ENCODE results near the gene PLCH1.

Gene PLCH1

GRCh38 chr3:155688481-155688880 lies 56.4 kb downstream of the PLCH1 start:
- no peaks in the 10 kb centered on the region for H3K36me3 ChIP-seq (ENCODE audit: insufficient read depth, low read length)
- no peak overlapping the region for H3K27ac ChIP-seq (ENCODE audit: low read depth, low read length, poor library complexity, severe bottlenecking)
- H3K4me1 ChIP-seq (ENCODE audit: insufficient read depth, low read length, severe bottlenecking), result no peaks in the 10 kb centered on the region
- no peaks in the 10 kb centered on the region for H3K27me3 ChIP-seq (ENCODE audit: insufficient read depth, low read length)
- H3K9me2 ChIP-seq (ENCODE audit: low read depth, low read length), result no peaks in the 10 kb centered on the region
- H3K79me2 ChIP-seq (ENCODE audit: insufficient read depth, low read length), result no peaks in the 10 kb centered on the region
- H3K9ac ChIP-seq (ENCODE audit: low read length), result no peak overlapping the region
- H4K20me1 ChIP-seq (ENCODE audit: insufficient read depth, low read length), result no peaks in the 10 kb centered on the region
- TF ChIP-seq EZH2 (IDR thresholded peaks at IDR 0.05; ENCODE audit: borderline replicate concordance, low read length) (no peak), CTCF (IDR thresholded peaks at IDR 0.05; ENCODE audit: low read length) (no peak)
- no peak overlapping the region for H3K4me2 ChIP-seq (ENCODE audit: low read length)
- no peak overlapping the region for H2AFZ ChIP-seq (ENCODE audit: low read length)
- H3K4me3 ChIP-seq (ENCODE audit: low read depth, low read length, poor library complexity, severe bottlenecking), result no peak overlapping the region
- no peaks in the 10 kb centered on the region for H3K9me3 ChIP-seq (ENCODE audit: low read length)
- no peaks in the 10 kb centered on the region for H3F3A ChIP-seq (ENCODE audit: insufficient read depth, low read length)

DNA sequence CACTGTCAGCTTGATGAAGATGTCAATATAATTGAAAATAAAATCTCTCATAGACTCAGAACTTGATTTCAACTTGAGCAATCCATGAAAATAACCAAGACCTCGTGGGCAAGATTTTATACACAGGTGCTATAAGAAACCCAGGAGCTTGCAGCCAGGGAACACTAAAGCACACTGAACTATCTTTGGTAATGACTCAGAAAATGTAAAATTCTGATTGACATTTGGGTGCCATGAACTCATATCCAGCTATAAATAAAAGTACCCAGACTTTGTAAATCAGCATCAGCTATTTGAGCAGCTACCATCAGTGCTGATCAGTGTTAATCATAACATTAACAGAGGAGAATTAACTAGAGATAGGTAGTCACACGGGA lies 61.5 kb downstream of the PLCH1 start:
- Histone ChIP-seq H4K20me1 (ENCODE audit: insufficient read depth, low read length) (no peaks in the 10 kb centered on the region), H3K4me3 (ENCODE audit: low read depth, low read length, poor library complexity, severe bottlenecking) (no peak overlapping the region)

DNA sequence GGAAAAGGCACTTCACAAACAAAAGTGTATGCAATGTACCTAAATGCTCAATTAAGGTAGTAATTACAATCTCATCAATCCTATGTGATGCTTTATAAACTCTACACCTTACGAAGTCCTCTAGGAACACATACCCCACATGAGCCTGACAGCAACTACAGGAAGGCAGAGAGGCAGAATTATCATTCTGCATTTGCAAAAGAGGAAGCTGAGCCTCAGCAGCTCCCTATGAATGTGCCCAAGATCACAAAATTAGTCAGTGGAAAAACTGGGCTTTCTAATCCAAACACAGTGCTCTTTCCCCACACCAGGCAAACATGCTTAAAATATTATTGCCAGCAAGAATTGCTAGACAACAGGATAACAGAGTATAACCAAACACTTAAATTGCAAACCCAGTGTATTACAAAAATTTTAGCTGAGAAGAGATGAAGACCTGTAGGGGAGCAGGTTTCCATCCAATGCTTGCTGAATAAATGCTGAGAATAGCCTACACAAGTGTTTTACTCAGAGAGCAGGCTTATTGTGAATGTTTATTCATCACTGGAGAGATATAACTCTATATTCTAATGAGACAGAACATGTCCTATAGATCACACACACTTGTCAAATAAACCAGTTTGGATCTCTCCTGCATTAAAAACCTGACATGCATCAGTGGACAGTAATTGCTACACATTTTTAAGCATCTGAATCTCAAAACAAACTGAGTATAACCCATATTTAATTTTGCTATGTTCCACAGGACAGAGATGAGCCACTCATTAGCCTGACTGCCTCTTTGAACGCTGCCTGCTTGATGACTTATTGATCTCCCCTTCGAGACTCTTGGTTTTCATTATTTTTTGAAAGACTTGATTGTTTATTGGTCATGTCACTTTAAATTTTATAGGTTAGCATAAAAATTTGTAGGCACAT lies 62.2 kb downstream of the PLCH1 start:
- H3F3A ChIP-seq (ENCODE audit: insufficient read depth, low read length), result no peaks in the 10 kb centered on the region
- no peaks in the 10 kb centered on the region for H4K20me1 ChIP-seq (ENCODE audit: insufficient read depth, low read length)
- TF ChIP-seq CTCF (IDR thresholded peaks at IDR 0.05; ENCODE audit: low read length) (no peak), EZH2 (IDR thresholded peaks at IDR 0.05; ENCODE audit: borderline replicate concordance, low read length) (no peak)
- H3K9ac ChIP-seq (ENCODE audit: low read length), result no peak overlapping the region
- no peaks in the 10 kb centered on the region for H3K9me2 ChIP-seq (ENCODE audit: low read depth, low read length)
- H2AFZ ChIP-seq (ENCODE audit: low read length), result no peak overlapping the region
- no peak overlapping the region for H3K4me3 ChIP-seq (ENCODE audit: low read depth, low read length, poor library complexity, severe bottlenecking)
- no peaks in the 10 kb centered on the region for H3K4me1 ChIP-seq (ENCODE audit: insufficient read depth, low read length, severe bottlenecking)
- H3K36me3 ChIP-seq (ENCODE audit: insufficient read depth, low read length), result no peaks in the 10 kb centered on the region
- H3K79me2 ChIP-seq (ENCODE audit: insufficient read depth, low read length), result no peaks in the 10 kb centered on the region
- no peak overlapping the region for H3K4me2 ChIP-seq (ENCODE audit: low read length)
- no peaks in the 10 kb centered on the region for H3K27me3 ChIP-seq (ENCODE audit: insufficient read depth, low read length)
- no peaks in the 10 kb centered on the region for H3K9me3 ChIP-seq (ENCODE audit: low read length)
- no peak overlapping the region for H3K27ac ChIP-seq (ENCODE audit: low read depth, low read length, poor library complexity, severe bottlenecking)

More for the DNA sequence above, 61.5 kb downstream of the PLCH1 start:
- Histone ChIP-seq H3K9me3 (ENCODE audit: low read length) (no peaks in the 10 kb centered on the region), H3K4me2 (ENCODE audit: low read length) (no peak overlapping the region), H3K27ac (ENCODE audit: low read depth, low read length, poor library complexity, severe bottlenecking) (no peak overlapping the region), H3K79me2 (ENCODE audit: insufficient read depth, low read length) (no peaks in the 10 kb centered on the region), H3K36me3 (ENCODE audit: insufficient read depth, low read length) (no peaks in the 10 kb centered on the region), H3K4me1 (ENCODE audit: insufficient read depth, low read length, severe bottlenecking) (no peaks in the 10 kb centered on the region), H2AFZ (ENCODE audit: low read length) (no peak overlapping the region), H3K27me3 (ENCODE audit: insufficient read depth, low read length) (no peaks in the 10 kb centered on the region), H3K9ac (ENCODE audit: low read length) (no peak overlapping the region), H3K9me2 (ENCODE audit: low read depth, low read length) (no peaks in the 10 kb centered on the region), H3F3A (ENCODE audit: insufficient read depth, low read length) (no peaks in the 10 kb centered on the region)
- TF ChIP-seq CTCF (IDR thresholded peaks at IDR 0.05; ENCODE audit: low read length), result no peak
- no peak for TF ChIP-seq EZH2 (IDR thresholded peaks at IDR 0.05; ENCODE audit: borderline replicate concordance, low read length)
